Mesenchymal stem cell (in vitro differentiated cells and primary cell): ENCODE data around the gene CEP112.

Source experiments
- DNase-seq: peaks from one replicate; pipeline ENCODE4 v3.0.0-alpha.2; 2013
- H2AFZ ChIP-seq: one replicate; pipeline ENCODE4 v1.6.1; 2013; ENCODE audit warnings: low read depth, mild to moderate bottlenecking, control low read depth, inconsistent platforms, low read length, moderate library complexity
- H2AK5ac ChIP-seq: 2 replicates; pipeline ENCODE4 v1.6.1; 2013; ENCODE audit warnings: low read length, moderate library complexity, mild to moderate bottlenecking, inconsistent platforms; ENCODE audit not compliant: severe bottlenecking
- H2BK120ac ChIP-seq: one replicate; pipeline ENCODE4 v1.6.1; 2013; ENCODE audit warnings: low read depth, mild to moderate bottlenecking, inconsistent platforms, low read length, moderate library complexity
- H2BK12ac ChIP-seq, 2 experiments: one replicate each; pipeline ENCODE4 v1.6.1; 2013; ENCODE audit warnings: inconsistent platforms in 2 of 2, low read length in 2 of 2, mild to moderate bottlenecking in 2 of 2, moderate library complexity in 2 of 2, control low read depth in 1 of 2
- H2BK15ac ChIP-seq: one replicate; pipeline ENCODE4 v1.6.1; 2013; ENCODE audit warnings: mild to moderate bottlenecking, low read depth, inconsistent platforms; ENCODE audit not compliant: poor library complexity, severe bottlenecking
- H2BK5ac ChIP-seq: 2 replicates; pipeline ENCODE4 v1.6.1; 2013; ENCODE audit warnings: low read depth, mild to moderate bottlenecking, low read length, control low read depth, inconsistent platforms; ENCODE audit not compliant: poor library complexity, severe bottlenecking
- H3K14ac ChIP-seq, 2 experiments: one replicate each; pipeline ENCODE4 v1.6.1; 2013; ENCODE audit warnings: inconsistent platforms in 2 of 2, low read length in 2 of 2, control low read depth in 1 of 2, mild to moderate bottlenecking in 1 of 2, moderate library complexity in 1 of 2
- H3K18ac ChIP-seq, 2 experiments: one replicate each; pipeline ENCODE4 v1.6.1; 2013; ENCODE audit warnings: inconsistent platforms in 2 of 2, low read length in 2 of 2, control low read depth in 1 of 2, low read depth in 1 of 2, mild to moderate bottlenecking in 1 of 2
- H3K23ac ChIP-seq, 2 experiments: one replicate each; pipeline ENCODE4 v1.6.1; 2013; ENCODE audit warnings: inconsistent platforms in 2 of 2, low read length in 2 of 2, mild to moderate bottlenecking in 2 of 2, moderate library complexity in 2 of 2, control low read depth in 1 of 2
- H3K27ac ChIP-seq: 2 replicates; pipeline ENCODE4 v1.5.1; 2013; ENCODE audit warnings: mild to moderate bottlenecking, moderate library complexity, low read length, control low read depth, inconsistent platforms; ENCODE audit not compliant: poor library complexity, severe bottlenecking
- H3K27me3 ChIP-seq, 2 experiments: 2 replicates each; pipeline versions ENCODE4 v1.6.1 to v1.7.0; 2013; ENCODE audit warnings: low read length in 2 of 2, mild to moderate bottlenecking in 2 of 2, moderate library complexity in 2 of 2, control low read depth in 1 of 2, inconsistent platforms in 1 of 2; ENCODE audit not compliant: control insufficient read depth in 1 of 2, insufficient read depth in 1 of 2
- H3K36me3 ChIP-seq, 2 experiments: 2 replicates each; pipeline versions ENCODE4 v1.6.1 to v1.7.0; 2013; ENCODE audit warnings: low read length in 2 of 2, control low read depth in 1 of 2, inconsistent platforms in 1 of 2, low read depth in 1 of 2, mild to moderate bottlenecking in 1 of 2; ENCODE audit not compliant: insufficient read depth in 2 of 2, control insufficient read depth in 1 of 2
- H3K4ac ChIP-seq, 2 experiments: one replicate each; pipeline ENCODE4 v1.6.1; 2013; ENCODE audit warnings: inconsistent platforms in 2 of 2, low read length in 2 of 2, mild to moderate bottlenecking in 2 of 2, moderate library complexity in 2 of 2, control low read depth in 1 of 2, low read depth in 1 of 2
- H3K4me1 ChIP-seq: 2 replicates; pipeline ENCODE4 v1.6.1; 2013; ENCODE audit warnings: low read depth, low read length, control low read depth; ENCODE audit not compliant: control insufficient read depth, insufficient read depth
- H3K4me2 ChIP-seq: 2 replicates; pipeline ENCODE4 v1.6.1; 2013; ENCODE audit warnings: low read length, mild to moderate bottlenecking, inconsistent platforms; ENCODE audit not compliant: poor library complexity, severe bottlenecking
- H3K4me3 ChIP-seq, 2 experiments: 2 replicates each; pipeline versions ENCODE4 v1.5.1 to v1.7.0; 2013; ENCODE audit warnings: low read length in 2 of 2, mild to moderate bottlenecking in 2 of 2, control low read depth in 1 of 2, low read depth in 1 of 2; ENCODE audit not compliant: insufficient read depth in 1 of 2
- H3K79me1 ChIP-seq: replicated peaks from 2 replicates; pipeline ENCODE4 v1.6.1; 2013; ENCODE audit warnings: mild to moderate bottlenecking, control low read depth, low read length, inconsistent platforms; ENCODE audit not compliant: poor library complexity, severe bottlenecking
- H3K9ac ChIP-seq: 2 replicates; pipeline ENCODE4 v1.7.0; 2013; ENCODE audit warnings: mild to moderate bottlenecking, low read length, moderate library complexity
- H3K9me3 ChIP-seq: 2 replicates; pipeline ENCODE4 v1.7.0; 2013; ENCODE audit warnings: mild to moderate bottlenecking, low read length; ENCODE audit not compliant: control insufficient read depth
- H4K8ac ChIP-seq: one replicate; pipeline ENCODE4 v1.6.1; 2013; ENCODE audit warnings: inconsistent platforms, mild to moderate bottlenecking, low read length, moderate library complexity
- H4K91ac ChIP-seq: one replicate; pipeline ENCODE4 v1.6.1; 2013; ENCODE audit warnings: mild to moderate bottlenecking, low read length, inconsistent platforms
- WGBS: methylation state at CpG from one replicate; pipeline ENCODE4 v1.1.7; 2013; ENCODE audit warnings: mixed read lengths; 5-methylcytosine and 5-hydroxymethylcytosine counted together

The CEP112 gene

GRCh38 chr17:65994679-65995078 lies 197.3 kb downstream of the CEP112 start:
- Histone ChIP-seq H3K4me2 (no peak overlapping the region), H3K36me3 (no peaks in the 10 kb centered on the region), H4K8ac (no peak overlapping the region), H3K9ac (no peak overlapping the region), H2AFZ (no peak overlapping the region), H3K18ac (no peak overlapping the region), H3K9me3 (peaks cover under 1% of the 10 kb centered on the region), H3K23ac (no peak overlapping the region), H3K27ac (no peak overlapping the region), H2AK5ac (no peak overlapping the region), H2BK5ac (no peak overlapping the region), H2BK120ac (no peak overlapping the region), H3K4me1 (no peaks in the 10 kb centered on the region), H4K91ac (no peak overlapping the region), H3K79me1 (no peaks in the 10 kb centered on the region), H3K14ac (no peak overlapping the region), H3K4ac (no peak overlapping the region), H3K27me3 (no peaks in the 10 kb centered on the region), H3K4me3 (no peak overlapping the region), H2BK12ac (no peak overlapping the region), H2BK15ac (no peak overlapping the region)
- 98% methylated on average over 4 of the region's 4 CpGs for WGBS
- no peak for DNase-seq

- Histone ChIP-seq H3K23ac (no peak overlapping the region), H2BK12ac (no peak overlapping the region), H3K27ac (no peak overlapping the region), H4K91ac (no peak overlapping the region), H3K4me1 (no peaks in the 10 kb centered on the region), H2BK5ac (no peak overlapping the region), H2AK5ac (no peak overlapping the region), H3K36me3 (no peaks in the 10 kb centered on the region), H3K79me1 (no peaks in the 10 kb centered on the region), H3K4ac (no peak overlapping the region), H3K4me3 (no peak overlapping the region), H2AFZ (no peak overlapping the region), H3K18ac (no peak overlapping the region), H2BK120ac (no peak overlapping the region), H3K9me3 (peaks cover 6% of the 10 kb centered on the region), H3K4me2 (no peak overlapping the region), H3K14ac (no peak overlapping the region), H4K8ac (no peak overlapping the region), H2BK15ac (no peak overlapping the region), H3K9ac (no peak overlapping the region), H3K27me3 (no peaks in the 10 kb centered on the region)
- DNase-seq = no peak
- WGBS = 93% methylated on average over 2 of the region's 2 CpGs
Observed at GRCh38 chr17:65994114-65994513, 197.8 kb downstream of the CEP112 start.

- H3K79me1 ChIP-seq = peaks cover 5% of the 10 kb centered on the region
Observed at GRCh38 chr17:65990593-65990992, 201.3 kb downstream of the CEP112 start.

GRCh38 chr17:65988451-65988850 lies 203.5 kb downstream of the CEP112 start:
- no peak overlapping the region for H2BK15ac ChIP-seq

More at GRCh38 chr17:65990593-65990992, 201.3 kb downstream of the CEP112 start:
- H3K4me1 ChIP-seq = no peaks in the 10 kb centered on the region
- H3K36me3 ChIP-seq = no peaks in the 10 kb centered on the region
- no peak overlapping the region for H3K14ac ChIP-seq
- H3K4ac ChIP-seq = no peak overlapping the region
- H3K9ac ChIP-seq = no peak overlapping the region
- H3K18ac ChIP-seq = no peak overlapping the region
- no peak overlapping the region for H2BK120ac ChIP-seq
- H2BK5ac ChIP-seq = no peak overlapping the region
- H3K4me3 ChIP-seq = no peak overlapping the region
- no peak overlapping the region for H3K23ac ChIP-seq
- no peak overlapping the region for H2AFZ ChIP-seq
- DNase-seq = no peak
- no peak overlapping the region for H2AK5ac ChIP-seq
- no peak overlapping the region for H2BK12ac ChIP-seq
- H3K27me3 ChIP-seq = no peaks in the 10 kb centered on the region
- H4K91ac ChIP-seq = no peak overlapping the region
- H3K27ac ChIP-seq = no peak overlapping the region
- H3K4me2 ChIP-seq = no peak overlapping the region
- no peak overlapping the region for H4K8ac ChIP-seq
- H3K9me3 ChIP-seq = peaks cover 11% of the 10 kb centered on the region
- H2BK15ac ChIP-seq = no peak overlapping the region
- 96% methylated on average over 3 of the region's 3 CpGs for WGBS

More at GRCh38 chr17:65988451-65988850, 203.5 kb downstream of the CEP112 start:
- H2AFZ ChIP-seq = no peak overlapping the region
- no peak for DNase-seq
- no peaks in the 10 kb centered on the region for H3K36me3 ChIP-seq
- no peak overlapping the region for H3K14ac ChIP-seq
- no peak overlapping the region for H3K4ac ChIP-seq
- H2AK5ac ChIP-seq = no peak overlapping the region
- H3K9me3 ChIP-seq = peaks cover 11% of the 10 kb centered on the region
- H3K4me2 ChIP-seq = no peak overlapping the region
- H3K23ac ChIP-seq = no peak overlapping the region
- H3K4me1 ChIP-seq = no peaks in the 10 kb centered on the region
- no peak overlapping the region for H2BK12ac ChIP-seq
- no peak overlapping the region for H4K91ac ChIP-seq
- H4K8ac ChIP-seq = no peak overlapping the region
- no peak overlapping the region for H3K18ac ChIP-seq
- H3K27ac ChIP-seq = no peak overlapping the region
- H3K4me3 ChIP-seq = no peak overlapping the region
- H2BK5ac ChIP-seq = no peak overlapping the region
- H2BK120ac ChIP-seq = no peak overlapping the region
- peaks cover 7% of the 10 kb centered on the region for H3K79me1 ChIP-seq
- no peaks in the 10 kb centered on the region for H3K27me3 ChIP-seq
- H3K9ac ChIP-seq = no peak overlapping the region
